ENCODE data around the gene TJP2. TPM values are rescaled to one million over a fixed set of nuclear protein-coding genes. Genes with fewer than 3 reads are reported as not detected.

The TJP2 gene
- total and polyA plus RNA-seq, 10 of the 15 experiments (the other 5 are each of a cell fraction or from before 2014, with no cell fraction given) = 6.4 to 59.9 (median 29.7) TPM

DNA sequence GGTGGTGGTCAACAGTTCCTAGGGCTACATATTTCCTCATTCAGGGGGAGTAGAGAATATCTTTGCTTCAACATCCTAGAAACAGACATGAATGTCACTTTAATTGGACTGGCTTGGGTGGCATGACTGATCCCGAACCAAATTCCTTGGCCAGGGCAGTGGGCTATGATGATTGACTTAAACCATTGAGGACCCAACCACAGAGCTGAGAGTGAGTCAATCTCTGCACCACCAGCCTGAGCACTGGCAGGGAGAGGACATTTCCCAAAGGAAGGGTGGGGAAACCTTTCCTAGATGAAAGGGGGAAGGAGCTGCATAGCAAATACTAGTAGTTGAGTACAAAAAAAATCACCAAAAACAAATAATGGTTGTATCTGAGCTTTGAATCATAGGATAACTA lies 98.1 kb downstream of the TJP2 start:
- no TSS peak for BruUV-seq (replicated peaks)
- WGBS (ENCODE audit: insufficient coverage, insufficient replicate concordance, low lambda C conversion rate, missing lambda C conversion rate) = 42% methylated on average over 1 of the region's 1 CpG
- no peak for FAIRE-seq

More for the DNA sequence above, 98.1 kb downstream of the TJP2 start:
- no peak for ATAC-seq
- TF ChIP-seq MTA2 (IDR thresholded peaks at IDR 0.05; ENCODE audit: low read depth) = no peak
- TF ChIP-seq, protein P1, sequence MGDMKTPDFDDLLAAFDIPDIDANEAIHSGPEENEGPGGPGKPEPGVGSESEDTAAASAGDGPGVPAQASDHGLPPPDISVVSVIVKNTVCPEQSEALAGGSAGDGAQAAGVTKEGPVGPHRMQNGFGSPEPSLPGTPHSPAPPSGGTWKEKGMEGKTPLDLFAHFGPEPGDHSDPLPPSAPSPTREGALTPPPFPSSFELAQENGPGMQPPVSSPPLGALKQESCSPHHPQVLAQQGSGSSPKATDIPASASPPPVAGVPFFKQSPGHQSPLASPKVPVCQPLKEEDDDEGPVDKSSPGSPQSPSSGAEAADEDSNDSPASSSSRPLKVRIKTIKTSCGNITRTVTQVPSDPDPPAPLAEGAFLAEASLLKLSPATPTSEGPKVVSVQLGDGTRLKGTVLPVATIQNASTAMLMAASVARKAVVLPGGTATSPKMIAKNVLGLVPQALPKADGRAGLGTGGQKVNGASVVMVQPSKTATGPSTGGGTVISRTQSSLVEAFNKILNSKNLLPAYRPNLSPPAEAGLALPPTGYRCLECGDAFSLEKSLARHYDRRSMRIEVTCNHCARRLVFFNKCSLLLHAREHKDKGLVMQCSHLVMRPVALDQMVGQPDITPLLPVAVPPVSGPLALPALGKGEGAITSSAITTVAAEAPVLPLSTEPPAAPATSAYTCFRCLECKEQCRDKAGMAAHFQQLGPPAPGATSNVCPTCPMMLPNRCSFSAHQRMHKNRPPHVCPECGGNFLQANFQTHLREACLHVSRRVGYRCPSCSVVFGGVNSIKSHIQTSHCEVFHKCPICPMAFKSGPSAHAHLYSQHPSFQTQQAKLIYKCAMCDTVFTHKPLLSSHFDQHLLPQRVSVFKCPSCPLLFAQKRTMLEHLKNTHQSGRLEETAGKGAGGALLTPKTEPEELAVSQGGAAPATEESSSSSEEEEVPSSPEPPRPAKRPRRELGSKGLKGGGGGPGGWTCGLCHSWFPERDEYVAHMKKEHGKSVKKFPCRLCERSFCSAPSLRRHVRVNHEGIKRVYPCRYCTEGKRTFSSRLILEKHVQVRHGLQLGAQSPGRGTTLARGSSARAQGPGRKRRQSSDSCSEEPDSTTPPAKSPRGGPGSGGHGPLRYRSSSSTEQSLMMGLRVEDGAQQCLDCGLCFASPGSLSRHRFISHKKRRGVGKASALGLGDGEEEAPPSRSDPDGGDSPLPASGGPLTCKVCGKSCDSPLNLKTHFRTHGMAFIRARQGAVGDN (IDR thresholded peaks at IDR 0.05) = no peak
- no peak for TF ChIP-seq SMAD1 (IDR thresholded peaks at IDR 0.05; ENCODE audit: low read depth, partially characterized antibody)
- TF ChIP-seq, protein P2, sequence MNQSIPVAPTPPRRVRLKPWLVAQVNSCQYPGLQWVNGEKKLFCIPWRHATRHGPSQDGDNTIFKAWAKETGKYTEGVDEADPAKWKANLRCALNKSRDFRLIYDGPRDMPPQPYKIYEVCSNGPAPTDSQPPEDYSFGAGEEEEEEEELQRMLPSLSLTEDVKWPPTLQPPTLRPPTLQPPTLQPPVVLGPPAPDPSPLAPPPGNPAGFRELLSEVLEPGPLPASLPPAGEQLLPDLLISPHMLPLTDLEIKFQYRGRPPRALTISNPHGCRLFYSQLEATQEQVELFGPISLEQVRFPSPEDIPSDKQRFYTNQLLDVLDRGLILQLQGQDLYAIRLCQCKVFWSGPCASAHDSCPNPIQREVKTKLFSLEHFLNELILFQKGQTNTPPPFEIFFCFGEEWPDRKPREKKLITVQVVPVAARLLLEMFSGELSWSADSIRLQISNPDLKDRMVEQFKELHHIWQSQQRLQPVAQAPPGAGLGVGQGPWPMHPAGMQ (IDR thresholded peaks at IDR 0.05; ENCODE audit: borderline replicate concordance) = no peak
- TF ChIP-seq, protein P3, sequence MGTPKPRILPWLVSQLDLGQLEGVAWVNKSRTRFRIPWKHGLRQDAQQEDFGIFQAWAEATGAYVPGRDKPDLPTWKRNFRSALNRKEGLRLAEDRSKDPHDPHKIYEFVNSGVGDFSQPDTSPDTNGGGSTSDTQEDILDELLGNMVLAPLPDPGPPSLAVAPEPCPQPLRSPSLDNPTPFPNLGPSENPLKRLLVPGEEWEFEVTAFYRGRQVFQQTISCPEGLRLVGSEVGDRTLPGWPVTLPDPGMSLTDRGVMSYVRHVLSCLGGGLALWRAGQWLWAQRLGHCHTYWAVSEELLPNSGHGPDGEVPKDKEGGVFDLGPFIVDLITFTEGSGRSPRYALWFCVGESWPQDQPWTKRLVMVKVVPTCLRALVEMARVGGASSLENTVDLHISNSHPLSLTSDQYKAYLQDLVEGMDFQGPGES (IDR thresholded peaks at IDR 0.05) = no peak
- TF ChIP-seq SRF (IDR thresholded peaks at IDR 0.05; ENCODE audit: low read depth in 2 of 2, low read length in 2 of 2) = no peak
- no peak for TF ChIP-seq FOXM1 (IDR thresholded peaks at IDR 0.05; ENCODE audit: low read depth, low read length)
- Histone ChIP-seq H3K9me3 (replicated peaks; ENCODE audit: control insufficient read depth, insufficient read depth, low read length) (no peaks in the 10 kb centered on the region; the same call in 2 of the 3 replicates), H3K4me2 (ENCODE audit: control insufficient read depth, insufficient read depth) (no peak overlapping the region), H3K27ac (ENCODE audit: control insufficient read depth, insufficient read depth) (no peak overlapping the region), H3K4me1 (ENCODE audit: control insufficient read depth, insufficient read depth, low read length) (peaks cover 3% of the 10 kb centered on the region; the same call in 1 of the 2 replicates), H3K4me3 (no peak overlapping the region), H4K20me1 (ENCODE audit: control insufficient read depth, insufficient read depth) (no peaks in the 10 kb centered on the region), H3K79me2 (ENCODE audit: control insufficient read depth, insufficient read depth, low read length) (no peaks in the 10 kb centered on the region), H3K27me3 (replicated peaks in 1 of 2; ENCODE audit: control insufficient read depth in 2 of 2, insufficient read depth in 2 of 2, low read length in 1 of 2) (no peaks in the 10 kb centered on the region), H3K9ac (ENCODE audit: control insufficient read depth, insufficient read depth, low read length) (no peak overlapping the region), H3K36me3 (ENCODE audit: control insufficient read depth in 2 of 2, insufficient read depth in 2 of 2, low read length in 1 of 2) (no peaks in the 10 kb centered on the region), H2AFZ (ENCODE audit: control insufficient read depth, low read depth, low read length) (no peak overlapping the region)
- ChIA-PET POLR2A (interaction anchor here (0.6 kb wide), 1 partner anchor 65 kb away, joined by 3 read pairs; no protein-coding TSS in a partner anchor), RAD21 (ENCODE audit: unreplicated experiment) (no interaction called here), SMC1A (ENCODE audit: uncharacterized antibody, unreplicated experiment) (interaction anchor here (1.3 kb wide), 1 partner anchor 27 kb away, joined by 3 read pairs; no protein-coding TSS in a partner anchor), CTCF (interaction anchor here (0.7 to 1.2 kb wide), 2 partner anchors 8 to 48 kb away, joined by 3 to 4 read pairs; no protein-coding TSS in a partner anchor)
- intact Hi-C loops (cut with micrococcal nuclease; ENCODE audit: unreplicated experiment) = no loop called here
- no peak for DNase-seq (ENCODE audit: low read depth, low spot score)
- in situ Hi-C loops (cut with MboI) = no loop called here

Measured in GM12878 (cell line).